Measurements from ENCODE around the gene TCEA2. TPM values are rescaled to one million over a fixed set of nuclear protein-coding genes. Genes with fewer than 3 reads are reported as not detected.
A peak's percentile ranks its signal among the peaks of the same experiment; 100 is the strongest.

The TCEA2 gene
- total RNA-seq, 2 donors from 2014 or later = 39.5 to 41.3 TPM

GRCh38 chr20:64043768-64044167 is 19.2 kb upstream of the TCEA2 start:
- DNase-seq (ENCODE audit: low spot score) = no peak
- intact Hi-C loops (cut with DNase I) = loop anchor here in 1 of 2 donors (5.0 kb wide), 2 partner anchors 456 to 1636 kb away; partner anchors contain the start of gene CABLES2

- intact Hi-C loops (cut with DNase I) = loop anchor here in 1 of 2 donors (5.0 kb wide), 2 partner anchors 457 to 1637 kb away; partner anchors contain the start of gene CABLES2
- no peak for DNase-seq (ENCODE audit: low spot score)
Observed at GRCh38 chr20:64044484-64045247, 18.3 kb upstream of the TCEA2 start.

GRCh38 chr20:64045346-64046011 is 17.5 kb upstream of the TCEA2 start:
- intact Hi-C loops (cut with DNase I) = no loop called here
- no peak for DNase-seq (ENCODE audit: low spot score)

- intact Hi-C loops (cut with DNase I) = no loop called here
- DNase-seq (ENCODE audit: low spot score) = no peak
Observed at GRCh38 chr20:64047046-64047389, 16.0 kb upstream of the TCEA2 start.

GRCh38 chr20:64047968-64048401 is 15.0 kb upstream of the TCEA2 start:
- intact Hi-C loops (cut with DNase I) = no loop called here
- no peak for DNase-seq (ENCODE audit: low spot score)

GRCh38 chr20:64048402-64049044 is 14.5 kb upstream of the TCEA2 start:
- intact Hi-C loops (cut with DNase I) = no loop called here
- no peak for DNase-seq (ENCODE audit: low spot score)

GRCh38 chr20:64049060-64049877 is 13.7 kb upstream of the TCEA2 start, which contains the start of gene SOX18:
SOX18 (minus strand) TSS chr20:64049639; CDS start chr20:64049516, 123 bp downstream.
- no peak for DNase-seq (ENCODE audit: low spot score)
- intact Hi-C loops (cut with DNase I) = no loop called here

GRCh38 chr20:64049878-64050260 is 13.1 kb upstream of the TCEA2 start:
- no peak for DNase-seq (ENCODE audit: low spot score)
- intact Hi-C loops (cut with DNase I) = no loop called here

GRCh38 chr20:64050261-64051032 is 12.6 kb upstream of the TCEA2 start:
- DNase-seq (ENCODE audit: low spot score) = no peak

GRCh38 chr20:64051033-64051452 is 12.0 kb upstream of the TCEA2 start:
- intact Hi-C loops (cut with DNase I) = no loop called here
- no peak for DNase-seq (ENCODE audit: low spot score)

More at GRCh38 chr20:64050261-64051032, 12.6 kb upstream of the TCEA2 start:
- intact Hi-C loops (cut with DNase I) = no loop called here

- intact Hi-C loops (cut with DNase I) = no loop called here
- DNase-seq (ENCODE audit: low spot score) = peak; percentile 92
Observed at GRCh38 chr20:64051561-64052325, 11.3 kb upstream of the TCEA2 start.

GRCh38 chr20:64052326-64052722 is 10.7 kb upstream of the TCEA2 start:
- no peak for DNase-seq (ENCODE audit: low spot score)
- intact Hi-C loops (cut with DNase I) = no loop called here

GRCh38 chr20:64052987-64053840 is 9.8 kb upstream of the TCEA2 start:
- intact Hi-C loops (cut with DNase I) = no loop called here
- no peak for DNase-seq (ENCODE audit: low spot score)

- intact Hi-C loops (cut with DNase I) = no loop called here
- no peak for DNase-seq (ENCODE audit: low spot score)
Observed at GRCh38 chr20:64053841-64054661, 8.9 kb upstream of the TCEA2 start.

GRCh38 chr20:64055396-64055892 is 7.6 kb upstream of the TCEA2 start:
- no peak for DNase-seq (ENCODE audit: low spot score)
- intact Hi-C loops (cut with DNase I) = loop anchor here in 1 of 2 donors (5.0 kb wide), 1 partner anchor 1873 kb away; the partner anchor contains the start of gene MTG2
